Activated T-cell treated with anti-CD3 and anti-CD28 coated beads for 4 hours (primary cell): ENCODE data around the gene DIS3L2.
"Not testable (repeated sequence)": the region's sequence is repeated elsewhere in the genome, so short reads cannot be mapped to it uniquely, and the experiment has no call there.

Source experiments
- DNase-seq: peaks from one replicate; pipeline ENCODE4 v3.0.0-alpha.2; 2020

The DIS3L2 gene

GRCh38 chr2:231929961-231930592, 31.4 kb upstream of the DIS3L2 start:
- DNase-seq: no peak

- no peak for DNase-seq
These were observed 30.8 kb upstream of the DIS3L2 start for GRCh38 chr2:231930593-231931281.

GRCh38 chr2:231931481-231931915, 30.0 kb upstream of the DIS3L2 start:
- no peak for DNase-seq

GRCh38 chr2:231932711-231932970, 28.9 kb upstream of the DIS3L2 start:
- no peak for DNase-seq

- DNase-seq: no peak
These were observed 28.3 kb upstream of the DIS3L2 start for GRCh38 chr2:231932985-231933915.

- no peak for DNase-seq
These were observed 27.6 kb upstream of the DIS3L2 start for GRCh38 chr2:231933916-231934401.

- no peak for DNase-seq
These were observed 26.9 kb upstream of the DIS3L2 start for GRCh38 chr2:231934441-231935206.

GRCh38 chr2:231935207-231935524, 26.3 kb upstream of the DIS3L2 start:
- no peak for DNase-seq

- no peak for DNase-seq
These were observed 25.7 kb upstream of the DIS3L2 start for GRCh38 chr2:231935815-231936214.

- no peak for DNase-seq
These were observed 25.0 kb upstream of the DIS3L2 start for GRCh38 chr2:231936491-231936890.

- no peak for DNase-seq
These were observed 24.5 kb upstream of the DIS3L2 start for GRCh38 chr2:231937057-231937456.

GRCh38 chr2:231939022-231939421, 22.5 kb upstream of the DIS3L2 start:
- no peak for DNase-seq

- no peak for DNase-seq
These were observed 20.7 kb upstream of the DIS3L2 start for GRCh38 chr2:231940795-231941194.

- DNase-seq: no peak
These were observed 19.8 kb upstream of the DIS3L2 start for GRCh38 chr2:231941673-231942072.

- no peak for DNase-seq
These were observed 19.3 kb upstream of the DIS3L2 start for GRCh38 chr2:231942180-231942579.

GRCh38 chr2:231946241-231946814, 15.2 kb upstream of the DIS3L2 start:
- DNase-seq: no peak

GRCh38 chr2:231947112-231947511, 14.4 kb upstream of the DIS3L2 start:
- DNase-seq: not testable (repeated sequence)

GRCh38 chr2:231947694-231948093, 13.8 kb upstream of the DIS3L2 start:
- DNase-seq: no peak

- DNase-seq: no peak
These were observed 10.0 kb upstream of the DIS3L2 start for GRCh38 chr2:231951452-231952035.

- DNase-seq: no peak
These were observed 5.6 kb upstream of the DIS3L2 start for GRCh38 chr2:231955758-231956472.

GRCh38 chr2:231957913-231958763, 3.4 kb upstream of the DIS3L2 start:
- no peak for DNase-seq
